Skeletal muscle tissue (tissue), 4 donors: Measurements from ENCODE around the gene CLMP. TPM values are rescaled to one million over a fixed set of nuclear protein-coding genes. Genes with fewer than 3 reads are reported as not detected.
A peak's percentile ranks its signal among the peaks of the same experiment; 100 is the strongest.
"Not testable (repeated sequence)": the region's sequence is repeated elsewhere in the genome, so short reads cannot be mapped to it uniquely, and the experiment has no call there.

ENCODE experiments used
- H3K27ac ChIP-seq: one replicate; pipeline ENCODE4 v1.7.0; 2013; ENCODE audit warnings: mild to moderate bottlenecking, low read depth, low read length, inconsistent platforms
- H3K27me3 ChIP-seq, 3 donors: one replicate each; pipeline ENCODE4 v1.7.0; 2013; ENCODE audit warnings: low read length in 3 of 3; ENCODE audit not compliant: control insufficient read depth in 3 of 3, insufficient read depth in 3 of 3
- H3K36me3 ChIP-seq, 3 donors: one replicate each; pipeline ENCODE4 v1.7.0; 2013; ENCODE audit warnings: low read length in 3 of 3; ENCODE audit not compliant: control insufficient read depth in 3 of 3, insufficient read depth in 3 of 3
- H3K4me1 ChIP-seq, 3 donors: one replicate each; pipeline ENCODE4 v1.7.0; 2013; ENCODE audit warnings: low read length in 3 of 3, mild to moderate bottlenecking in 3 of 3; ENCODE audit not compliant: control insufficient read depth in 3 of 3, insufficient read depth in 3 of 3
- H3K4me3 ChIP-seq, 3 donors: one replicate each; pipeline ENCODE4 v1.7.0; 2013; ENCODE audit warnings: low read length in 3 of 3
- H3K9ac ChIP-seq, 3 donors: one replicate each; pipeline ENCODE4 v1.7.0; 2013; ENCODE audit warnings: low read length in 3 of 3, mild to moderate bottlenecking in 3 of 3, moderate library complexity in 2 of 3, low read depth in 1 of 3
- H3K9me3 ChIP-seq, 3 donors: one replicate each; pipeline ENCODE4 v1.7.0; 2013; ENCODE audit warnings: low read length in 3 of 3; ENCODE audit not compliant: control insufficient read depth in 3 of 3
- total RNA-seq: library from RNA; depleted of rRNA; stranded (reverse); fragments of >200 nt; gene quantifications from one replicate; pipeline ENCODE4 v1.2.3, GENCODE V29; 2014
- donor health status: Osteomylitis.

CLMP gene
- total RNA-seq, 1 donor from 2014 or later, result 8.9 TPM

- Histone ChIP-seq H3K4me3 (no peak overlapping the region), H3K27me3 (no peaks in the 10 kb centered on the region), H3K27ac (no peak overlapping the region), H3K4me1 (peaks cover 18 to 40% (median 22%) of the 10 kb centered on the region in 3 donors), H3K9me3 (no peaks in the 10 kb centered on the region), H3K36me3 (peaks cover 5 to 8% (median 7%) of the 10 kb centered on the region in 3 donors), H3K9ac (no peak overlapping the region)
Observed at GRCh38 chr11:123065621-123066020, 129.4 kb downstream of the CLMP start.

GRCh38 chr11:123063826-123064657 lies 131.0 kb downstream of the CLMP start:
- peaks cover 31 to 56% (median 37%) of the 10 kb centered on the region in 3 donors for H3K4me1 ChIP-seq
- no peaks in the 10 kb centered on the region for H3K27me3 ChIP-seq
- peaks cover 20 to 24% (median 20%) of the 10 kb centered on the region in 3 donors for H3K36me3 ChIP-seq
- H3K9ac ChIP-seq, result peak overlapping the region; percentile 15 to 100 (median 100)
- peak overlapping the region; percentile 86 to 94 (median 91) for H3K4me3 ChIP-seq
- H3K27ac ChIP-seq, result peak overlapping the region; percentile 100
- no peaks in the 10 kb centered on the region for H3K9me3 ChIP-seq

GRCh38 chr11:123062892-123063825 lies 131.9 kb downstream of the CLMP start:
- H3K4me3 ChIP-seq, result peak overlapping the region; percentile 86 to 94 (median 91)
- peak overlapping the region; percentile 100 for H3K27ac ChIP-seq
- H3K9me3 ChIP-seq, result no peaks in the 10 kb centered on the region
- H3K4me1 ChIP-seq, result peaks cover 40 to 64% (median 46%) of the 10 kb centered on the region in 3 donors
- H3K36me3 ChIP-seq, result peaks cover 28 to 33% (median 29%) of the 10 kb centered on the region in 3 donors
- peak overlapping the region; percentile 99 to 100 (median 100) for H3K9ac ChIP-seq
- H3K27me3 ChIP-seq, result no peaks in the 10 kb centered on the region

GRCh38 chr11:123062158-123062891 lies 132.7 kb downstream of the CLMP start:
- Histone ChIP-seq H3K9me3 (no peaks in the 10 kb centered on the region), H3K27me3 (no peaks in the 10 kb centered on the region), H3K27ac (peak overlapping the region; percentile 100), H3K4me3 (peak overlapping the region; percentile 94 to 97 (median 94)), H3K9ac (peak overlapping the region; percentile 99 to 100 (median 100)), H3K4me1 (peaks cover 46 to 70% (median 51%) of the 10 kb centered on the region in 3 donors), H3K36me3 (peaks cover 34 to 41% (median 35%) of the 10 kb centered on the region in 3 donors)

GRCh38 chr11:123061403-123062157 lies 133.5 kb downstream of the CLMP start, which contains the start of gene HSPA8:
Gene HSPA8 (minus strand): TSS chr11:123062136. CDS start chr11:123061324, 812 bp downstream.
- Histone ChIP-seq H3K9me3 (no peaks in the 10 kb centered on the region), H3K4me3 (peak within 1 kb of the TSS; percentile 94 to 97 (median 94)), H3K9ac (peak within 1 kb of the TSS; percentile 99 to 100 (median 100)), H3K27me3 (no peaks in the 10 kb centered on the region), H3K36me3 (peaks cover 40 to 49% (median 43%) of the 10 kb centered on the region in 3 donors), H3K27ac (peak within 1 kb of the TSS; percentile 100), H3K4me1 (peaks cover 50 to 75% (median 54%) of the 10 kb centered on the region in 3 donors)

- H3K4me3 ChIP-seq, result peak overlapping the region; percentile 94 to 97 (median 94)
- H3K27me3 ChIP-seq, result no peaks in the 10 kb centered on the region
- H3K27ac ChIP-seq, result no peak overlapping the region
- peak overlapping the region; percentile 65 to 94 (median 92) for H3K9ac ChIP-seq
- H3K9me3 ChIP-seq, result no peaks in the 10 kb centered on the region
- peaks cover 57 to 72% (median 59%) of the 10 kb centered on the region in 3 donors for H3K4me1 ChIP-seq
- H3K36me3 ChIP-seq, result peaks cover 52 to 60% (median 54%) of the 10 kb centered on the region in 3 donors
Observed at GRCh38 chr11:123060277-123061000, 134.6 kb downstream of the CLMP start.

GRCh38 chr11:123059041-123059920 lies 135.8 kb downstream of the CLMP start:
- Histone ChIP-seq H3K4me3 (peak overlapping the region; percentile 94 to 97 (median 94)), H3K4me1 (peaks cover 52 to 61% (median 59%) of the 10 kb centered on the region in 3 donors), H3K36me3 (peaks cover 57 to 68% (median 59%) of the 10 kb centered on the region in 3 donors), H3K9ac (peak overlapping the region in 2 of 3 donors; percentile 24 to 94)
- H3K9me3 ChIP-seq, H3K27me3 ChIP-seq, H3K27ac ChIP-seq: not testable (repeated sequence)
